ENCODE results near the gene TMEM145.

DNA sequence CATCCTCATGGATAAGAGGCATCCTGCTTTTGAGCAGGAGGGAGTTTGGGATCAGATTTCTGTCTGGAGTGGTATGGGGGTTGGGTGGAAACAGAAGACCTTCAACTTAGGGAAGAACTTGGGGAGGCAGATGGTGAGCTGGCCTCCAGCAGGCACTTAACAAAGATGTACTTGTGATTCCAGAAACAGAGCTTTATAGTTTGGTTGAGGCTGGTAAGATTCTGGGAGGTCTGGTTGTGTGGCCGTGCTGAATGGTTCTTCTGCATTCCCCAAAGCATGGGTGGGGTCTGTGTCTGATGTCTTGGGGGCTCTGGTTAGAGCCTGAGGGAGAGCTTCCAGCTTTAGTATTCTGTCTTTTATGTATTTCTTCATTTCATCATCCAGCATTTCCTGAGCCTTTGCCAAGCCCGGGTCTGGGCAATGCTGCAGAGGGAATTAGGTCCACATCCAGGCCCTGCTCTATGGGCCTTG is 17.2 kb downstream of the TMEM145 start:
- no peak for TF ChIP-seq POLR2A (IDR thresholded peaks at IDR 0.05; ENCODE audit: low read length)
- TF ChIP-seq GATA1 (IDR thresholded peaks at IDR 0.05; ENCODE audit: low read depth, low read length): no peak

Measured in erythroblast (primary cell).